Fibroblast of skin of scalp (primary cell): ENCODE measurements around the gene BBC3.
"Not testable (repeated sequence)": the region's sequence is repeated elsewhere in the genome, so short reads cannot be mapped to it uniquely, and the experiment has no call there.

Experiments used
- DNase-seq: peaks from one replicate; pipeline ENCODE4 v3.0.0-alpha.2; 2013

The BBC3 gene

GRCh38 chr19:47258434-47258833, 27.4 kb upstream of the BBC3 start:
- DNase-seq, result no peak

GRCh38 chr19:47257411-47258169, 26.6 kb upstream of the BBC3 start:
- no peak for DNase-seq

- peak; percentile 99 for DNase-seq
Measured at GRCh38 chr19:47256693-47257410, 25.9 kb upstream of the BBC3 start.

GRCh38 chr19:47255879-47256692, 25.1 kb upstream of the BBC3 start, which contains the start of gene CCDC9:
Gene CCDC9, plus strand, starts transcription at chr19:47256525. Its CDS starts 1,876 bp downstream, at chr19:47258401.
- peak; percentile 98 for DNase-seq

- DNase-seq, result no peak
Measured at GRCh38 chr19:47253970-47254369, 23.0 kb upstream of the BBC3 start.

GRCh38 chr19:47253467-47253881, 22.5 kb upstream of the BBC3 start:
- DNase-seq, result peak; percentile 89

- not testable (repeated sequence) for DNase-seq
Measured at GRCh38 chr19:47253016-47253415, 22.0 kb upstream of the BBC3 start.

GRCh38 chr19:47247308-47247990, 16.4 kb upstream of the BBC3 start:
- peak; percentile 76 for DNase-seq

GRCh38 chr19:47243776-47244547, 13.0 kb upstream of the BBC3 start:
- DNase-seq, result peak; percentile 99

GRCh38 chr19:47243364-47243775, 12.4 kb upstream of the BBC3 start:
- DNase-seq, result no peak

- DNase-seq, result no peak
Measured at GRCh38 chr19:47241919-47242577, 11.0 kb upstream of the BBC3 start.

- DNase-seq, result peak; percentile 85
Measured at GRCh38 chr19:47240996-47241918, 10.3 kb upstream of the BBC3 start.

- DNase-seq, result no peak
Measured at GRCh38 chr19:47240556-47240955, 9.6 kb upstream of the BBC3 start.

- peak; percentile 65 for DNase-seq
Measured at GRCh38 chr19:47239610-47240296, 8.8 kb upstream of the BBC3 start.

- DNase-seq, result no peak
Measured at GRCh38 chr19:47239152-47239551, 8.2 kb upstream of the BBC3 start.

GRCh38 chr19:47236072-47236675, 5.2 kb upstream of the BBC3 start:
- no peak for DNase-seq

- peak; percentile 79 for DNase-seq
Measured at GRCh38 chr19:47232422-47233211, 1.6 kb upstream of the BBC3 start.
